KG1 (cell line): ENCODE measurements around the gene ZNF496.
"Not testable (repeated sequence)": the region's sequence is repeated elsewhere in the genome, so short reads cannot be mapped to it uniquely, and the experiment has no call there.

Source experiments
- DNase-seq: peaks from one replicate; lab custom pipeline; 2025; lab: John Stamatoyannopoulos, UW

ZNF496 gene

DNA sequence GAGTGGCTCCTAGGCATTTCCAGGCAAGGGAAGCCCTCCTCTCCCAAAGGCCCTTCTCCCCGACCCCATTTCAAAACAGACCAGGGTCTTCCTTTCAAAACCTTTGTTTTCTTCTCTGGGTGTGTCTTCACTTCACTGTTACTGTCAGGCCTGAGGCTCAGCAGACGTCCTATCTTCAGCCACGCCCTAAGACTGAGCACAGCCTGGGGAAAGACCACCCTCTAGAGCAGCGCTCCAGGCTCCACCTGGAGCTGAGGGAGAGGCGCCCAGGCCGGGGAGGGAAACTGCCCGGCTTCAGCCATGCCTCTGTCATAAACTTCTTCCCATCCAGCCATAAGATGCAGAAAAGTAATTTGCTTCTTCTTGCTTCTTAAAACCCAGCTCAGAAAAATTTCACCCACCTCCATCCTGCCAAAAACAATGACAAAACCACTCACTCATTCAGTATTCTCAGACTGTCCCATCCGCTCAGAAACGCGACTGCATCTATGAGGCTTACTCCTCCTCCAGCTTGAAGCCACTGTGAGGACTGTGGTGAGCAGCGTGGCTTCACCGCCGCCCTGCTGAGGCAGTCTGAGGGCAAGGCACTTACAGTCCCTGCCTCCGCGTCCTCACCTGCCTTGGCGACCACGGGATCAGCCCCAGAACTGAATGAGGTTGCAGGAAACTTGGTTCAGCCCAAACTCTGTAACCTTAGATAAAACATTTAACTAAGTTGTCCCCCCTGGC lies 39.7 kb downstream of the ZNF496 start:
- DNase-seq = no peak

DNA sequence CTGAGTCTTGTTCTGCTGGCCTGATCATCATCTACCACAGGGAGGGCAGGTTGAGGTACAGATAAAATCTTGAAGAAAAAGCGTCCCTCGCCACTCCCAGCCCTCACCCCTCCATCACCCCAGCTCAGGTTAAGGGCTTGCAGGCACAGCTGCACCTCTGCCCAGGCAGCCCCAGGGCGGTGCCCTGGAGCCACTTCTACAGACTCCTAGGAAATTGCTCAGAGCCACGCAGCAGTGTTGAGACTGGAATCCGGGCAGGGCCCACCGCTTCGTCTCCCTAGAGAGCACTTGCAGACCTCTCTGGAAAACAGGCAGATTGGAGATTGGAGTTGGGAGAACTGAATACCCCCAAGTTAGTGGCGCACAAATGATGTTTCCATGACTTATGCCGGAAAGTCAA lies 40.5 kb downstream of the ZNF496 start:
- no peak for DNase-seq

DNA sequence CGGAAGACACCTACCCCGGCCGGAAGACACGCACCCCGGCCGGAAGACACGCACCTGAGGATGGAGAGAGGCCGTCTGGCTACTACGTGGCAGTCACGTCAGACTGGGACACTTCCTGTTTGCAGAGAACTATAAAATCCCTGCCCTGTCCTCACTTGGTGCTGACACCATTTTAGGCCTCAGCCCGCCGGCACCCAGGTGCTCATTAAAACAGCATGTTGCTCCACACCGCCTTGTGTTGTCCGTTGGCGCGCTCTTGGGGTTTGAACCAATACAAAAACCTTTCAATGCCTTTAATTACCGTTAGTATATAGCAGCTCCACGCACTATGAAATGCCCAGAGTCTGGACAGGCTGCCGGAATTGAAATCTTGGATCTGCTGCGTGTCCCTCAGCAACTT lies 41.1 kb downstream of the ZNF496 start:
- no peak for DNase-seq

DNA sequence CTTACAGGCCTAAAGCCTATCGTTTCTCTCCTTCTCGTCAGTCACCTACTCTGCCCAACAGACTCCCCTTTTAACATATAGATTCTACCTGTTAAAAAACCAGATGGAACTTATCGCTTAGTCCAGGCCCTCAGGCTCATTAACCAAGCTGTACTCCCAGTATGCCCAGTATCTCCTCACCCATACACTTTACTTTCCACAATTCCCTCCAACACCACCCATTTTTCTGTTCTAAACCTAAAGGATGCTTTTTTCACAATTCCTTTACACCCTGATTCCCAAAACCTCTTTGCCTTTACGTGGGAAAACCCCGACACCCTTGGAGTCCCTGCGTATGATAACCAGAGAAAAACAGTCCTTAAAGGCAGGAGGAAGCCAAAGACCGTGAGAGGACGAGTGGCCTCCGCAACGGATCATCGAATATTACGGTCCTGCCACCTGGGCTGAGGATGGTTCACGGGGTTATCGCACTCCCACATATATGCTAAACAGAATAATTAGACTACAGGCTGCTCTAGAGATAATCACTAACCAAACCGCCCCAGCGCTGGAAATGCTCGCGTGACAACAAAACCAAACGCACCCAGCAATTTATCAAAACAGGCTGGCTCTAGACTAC lies 42.3 kb downstream of the ZNF496 start:
- not testable (repeated sequence) for DNase-seq

DNA sequence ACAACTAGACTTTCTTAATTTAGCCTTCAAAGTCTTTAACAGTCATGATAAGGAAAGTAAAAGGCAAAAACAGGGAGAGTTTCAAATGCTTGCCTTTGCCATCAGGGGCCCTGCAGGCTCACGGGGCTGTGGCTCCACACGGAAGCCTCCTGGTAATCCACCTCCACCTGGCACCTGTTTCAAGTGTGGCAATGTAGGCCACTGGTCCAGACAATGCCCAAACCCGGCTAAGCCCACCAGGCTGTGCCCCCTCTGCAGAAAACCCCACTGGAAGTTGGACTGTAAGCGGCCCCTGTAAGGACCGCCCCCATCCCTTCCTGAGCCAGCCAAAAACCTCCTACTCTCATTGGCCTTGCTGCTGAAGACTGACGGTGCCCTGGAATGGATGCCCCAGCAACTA lies 43.3 kb downstream of the ZNF496 start:
- DNase-seq = no peak

DNA sequence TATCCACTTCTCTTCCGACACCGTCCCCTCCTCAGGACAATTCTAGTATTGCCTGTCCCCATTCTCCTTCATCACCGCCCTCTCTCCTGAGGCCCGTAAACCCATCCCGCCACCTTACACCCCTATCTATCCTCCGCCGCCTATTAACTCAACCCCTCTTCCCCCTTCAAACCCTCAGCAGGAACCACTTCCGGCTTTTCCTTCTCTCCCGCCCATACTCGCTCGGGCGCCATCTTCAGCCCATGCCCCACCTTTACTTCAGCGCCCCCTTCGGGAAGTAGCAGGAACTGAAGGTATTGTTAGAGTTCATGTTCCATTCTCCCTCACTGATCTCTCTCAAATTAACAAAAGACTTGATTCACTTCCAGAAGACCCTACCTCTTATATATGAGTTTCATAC lies 44.2 kb downstream of the ZNF496 start:
- DNase-seq = no peak

DNA sequence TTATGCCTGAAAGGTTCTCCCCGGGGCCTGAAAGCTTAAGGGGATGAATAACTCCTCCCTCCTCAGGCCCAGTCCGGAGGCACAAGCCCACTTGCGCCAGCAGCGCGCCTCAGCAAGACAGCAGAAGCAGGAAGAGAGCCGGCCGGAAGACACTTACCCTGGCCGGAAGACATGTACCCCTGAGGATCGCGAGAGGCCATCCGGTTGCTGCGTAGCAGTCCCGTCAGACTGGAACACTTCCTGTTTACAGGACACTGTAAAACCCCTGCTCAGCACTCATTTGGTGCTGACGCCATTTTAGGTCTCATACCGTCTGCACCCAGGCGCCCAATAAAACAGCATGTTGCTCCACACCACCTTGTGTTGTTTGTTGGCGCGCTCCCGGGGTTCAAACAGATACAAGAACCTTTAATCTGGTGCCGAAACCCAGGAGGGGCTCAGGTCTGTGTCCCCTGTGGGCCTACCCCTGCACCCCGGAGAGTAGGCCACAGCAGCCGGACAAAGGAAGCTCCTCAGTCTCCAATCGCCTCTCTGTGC lies 45.5 kb downstream of the ZNF496 start:
- DNase-seq = no peak

DNA sequence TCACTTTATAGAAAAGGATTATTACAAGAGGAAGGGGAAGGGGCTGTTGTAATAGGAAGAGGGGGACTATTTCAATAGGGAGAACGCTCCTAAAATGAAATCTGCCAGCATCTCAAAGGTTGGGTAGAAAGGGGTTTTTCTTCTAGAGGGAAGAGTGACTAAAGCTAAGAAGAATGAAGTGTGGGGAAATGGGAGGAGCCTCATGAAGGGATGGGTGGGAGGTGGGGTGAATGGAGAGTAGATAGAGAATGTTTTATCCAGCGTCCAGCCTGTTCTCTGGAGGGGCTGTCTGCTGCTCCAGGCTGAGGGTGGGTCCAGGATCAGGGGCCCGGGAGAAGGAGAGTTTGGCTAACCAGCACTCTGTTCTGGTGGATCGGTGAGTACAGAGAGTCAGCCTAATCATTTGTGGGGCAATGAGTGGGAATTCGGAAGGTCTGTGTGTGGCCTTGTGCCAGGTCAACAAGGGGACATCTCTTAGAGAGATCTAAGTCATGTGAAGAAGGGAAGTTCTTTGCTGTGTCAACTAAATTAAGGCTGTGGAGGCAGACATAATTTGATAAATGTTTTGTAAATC lies 50.6 kb downstream of the ZNF496 start:
- no peak for DNase-seq

DNA sequence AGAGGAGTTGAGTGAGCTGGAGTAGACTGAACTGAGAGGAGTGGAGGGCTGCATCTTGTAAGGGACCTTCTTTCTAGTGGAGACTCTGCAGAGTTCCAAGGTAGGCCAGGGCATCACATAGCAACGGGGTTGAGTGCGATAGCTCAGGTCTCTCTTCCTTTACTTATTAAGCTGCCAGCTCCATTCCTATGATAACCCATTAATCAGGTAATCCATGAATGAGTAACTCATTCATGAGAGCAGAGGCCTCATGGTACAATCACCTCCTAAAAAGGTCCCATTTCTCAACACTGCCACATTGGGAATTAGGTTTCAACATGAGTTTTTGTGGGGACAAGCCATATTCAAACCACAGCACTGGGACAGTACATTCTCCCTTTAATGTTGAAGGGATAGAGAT lies 54.5 kb downstream of the ZNF496 start:
- DNase-seq = no peak

DNA sequence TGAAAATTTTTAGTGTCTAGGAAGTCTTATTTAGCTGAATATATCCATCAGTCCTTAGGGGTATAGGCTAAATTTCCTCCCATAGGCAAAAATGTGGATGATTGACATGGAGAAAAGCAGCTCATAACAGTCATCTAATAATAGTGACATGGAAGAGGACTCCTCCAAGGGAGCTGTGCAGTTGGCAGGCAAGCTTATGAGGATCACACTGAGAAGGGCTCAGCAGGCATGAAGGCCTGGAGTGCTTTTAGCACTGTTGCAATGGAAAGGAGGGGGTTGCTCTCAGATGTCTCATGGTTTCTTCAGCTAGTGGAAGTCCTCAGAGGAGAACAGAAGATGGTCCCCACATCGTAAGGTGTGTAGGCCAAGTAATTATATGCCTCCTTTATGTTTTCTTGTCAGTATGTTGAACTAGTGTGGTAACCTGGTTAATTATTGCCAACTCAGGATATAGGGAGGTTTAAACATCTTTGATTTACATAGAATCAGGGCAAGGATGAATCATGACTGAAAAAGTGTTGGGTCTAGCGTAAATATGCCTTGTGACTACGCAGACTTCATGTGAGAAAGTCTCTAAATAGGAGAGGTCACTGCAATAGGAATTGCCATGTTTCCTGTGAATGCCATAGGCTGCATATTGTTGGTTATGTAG lies 56.9 kb downstream of the ZNF496 start:
- DNase-seq = no peak

DNA sequence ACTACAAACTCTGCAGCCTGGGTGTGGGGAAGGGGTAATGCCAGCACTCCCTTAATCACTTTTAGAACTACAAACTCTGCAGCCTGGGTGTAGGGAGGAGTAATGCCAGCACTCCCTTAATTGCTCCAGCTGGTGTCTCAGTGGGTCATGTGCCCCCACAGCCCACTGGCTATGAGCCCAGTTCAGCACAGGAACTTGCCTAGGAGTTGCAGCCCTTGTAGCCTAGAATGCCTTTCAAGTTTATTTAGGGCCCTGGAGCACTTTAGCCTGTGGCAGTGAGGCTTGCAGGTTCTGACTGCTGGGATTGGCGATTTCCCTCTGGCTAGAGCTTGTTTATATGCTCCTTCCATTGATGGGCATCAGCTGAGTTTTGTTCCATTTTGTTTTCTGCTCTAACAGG lies 58.7 kb downstream of the ZNF496 start:
- no peak for DNase-seq

DNA sequence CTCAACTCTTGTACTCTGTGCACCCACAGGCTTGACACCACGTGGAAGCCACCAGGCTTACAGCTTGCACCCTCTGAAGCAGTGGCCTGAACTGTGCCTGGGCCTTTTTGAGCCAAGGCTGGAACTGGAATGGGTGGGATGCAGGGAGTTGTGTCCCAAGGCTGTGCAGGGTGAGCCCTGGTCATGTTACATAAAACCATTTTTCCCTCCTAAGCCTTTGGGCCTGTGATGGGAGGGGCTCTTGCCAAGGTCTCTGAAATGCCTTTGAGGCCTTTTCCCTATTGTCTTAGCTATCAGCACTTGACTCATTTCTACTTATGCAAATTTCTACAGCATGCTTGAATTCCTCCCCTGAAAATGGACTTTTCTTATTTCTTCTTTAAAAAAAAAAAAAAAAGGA lies 61.7 kb downstream of the ZNF496 start:
- no peak for DNase-seq

DNA sequence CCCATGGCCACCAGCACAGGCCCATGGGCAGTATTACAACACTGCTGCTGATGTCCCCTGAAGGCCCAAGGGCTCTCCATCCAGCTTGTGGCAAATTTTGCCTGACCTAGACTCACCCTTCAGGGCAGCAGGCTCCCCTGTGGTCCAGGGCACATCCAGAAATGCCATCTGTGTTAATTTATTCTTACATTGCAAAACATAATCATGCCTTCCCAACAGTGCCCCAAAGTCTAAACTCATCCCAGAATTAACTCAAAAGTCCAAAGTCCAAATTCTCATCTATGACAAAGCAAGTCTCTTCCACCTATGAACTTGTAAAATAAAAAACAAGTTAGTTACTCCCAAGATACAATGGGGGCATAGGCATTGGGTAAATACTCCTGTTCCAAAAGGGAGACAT lies 62.5 kb downstream of the ZNF496 start:
- no peak for DNase-seq

DNA sequence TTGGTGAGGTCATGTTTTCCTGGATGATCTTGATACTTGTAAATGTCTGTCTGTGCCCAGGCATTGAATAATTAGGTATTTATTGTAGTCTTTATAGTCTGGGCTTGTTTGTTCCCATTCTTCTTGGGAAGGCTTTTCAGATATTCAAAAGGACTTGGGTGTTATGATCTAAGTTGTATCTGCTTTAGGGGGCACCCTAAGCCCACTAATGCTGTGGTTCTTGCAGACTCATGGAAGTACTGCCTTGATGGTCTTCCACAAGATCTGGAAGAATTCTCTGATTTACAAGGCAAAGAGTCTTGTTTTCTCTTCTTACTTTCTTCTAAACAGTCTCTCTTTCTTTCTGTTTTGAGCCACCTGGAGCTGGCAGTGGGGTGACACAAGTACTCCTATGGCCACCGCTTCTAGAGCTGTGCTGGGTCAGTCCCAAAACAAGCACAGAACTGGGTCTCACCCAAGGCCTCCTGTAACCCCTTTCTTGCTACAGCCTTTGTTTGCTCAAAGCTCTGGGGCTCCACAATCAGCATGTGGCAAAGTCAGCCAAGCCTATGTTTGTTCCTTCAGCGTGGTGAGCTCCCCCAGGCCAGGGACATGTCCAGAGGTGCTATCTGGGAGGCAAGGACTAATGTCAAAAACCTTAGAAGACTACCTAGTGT lies 63.1 kb downstream of the ZNF496 start:
- no peak for DNase-seq

DNA sequence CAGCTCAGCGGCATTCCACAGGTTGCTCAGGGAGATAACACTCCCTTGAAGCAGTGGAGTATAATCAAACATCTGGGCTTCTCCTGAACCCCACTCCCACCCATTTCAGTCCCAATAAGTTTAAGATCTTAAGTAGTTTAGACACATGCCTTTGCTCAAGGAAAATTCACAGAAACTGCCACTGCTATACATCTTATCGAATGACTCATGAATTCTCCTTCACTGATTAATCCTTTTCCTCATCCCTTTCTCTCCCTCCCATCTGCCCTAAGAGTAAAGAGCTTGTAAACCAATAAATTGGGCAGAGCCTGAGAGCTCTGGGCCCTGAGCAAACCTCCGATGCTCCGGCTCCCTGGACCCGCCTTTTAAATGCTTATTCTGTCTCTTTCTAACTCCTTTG lies 65.6 kb downstream of the ZNF496 start:
- DNase-seq = no peak

DNA sequence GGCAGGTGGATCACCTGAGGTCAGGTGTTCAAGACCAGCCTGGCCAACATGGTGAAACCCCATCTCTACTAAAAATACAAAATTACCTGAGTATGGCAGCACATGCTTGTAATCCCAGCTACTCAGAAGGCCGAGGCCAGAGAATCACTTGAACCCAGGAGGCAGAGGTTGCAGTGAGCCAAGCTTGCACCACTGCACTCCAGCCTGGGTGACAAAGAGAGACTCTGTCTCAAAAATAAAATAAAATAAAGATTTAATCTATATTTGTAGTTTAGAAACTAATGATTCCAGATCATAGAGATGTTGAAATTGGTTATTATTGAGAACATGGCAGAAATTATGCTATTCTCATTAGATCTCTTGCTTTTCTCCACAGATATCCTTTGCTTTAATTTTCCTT lies 75.9 kb downstream of the ZNF496 start, which contains the start of gene VN1R5:
TSS of gene VN1R5 (plus strand) at position 301 of the 400 bp plus-strand sequence.
- DNase-seq = not testable (repeated sequence)

DNA sequence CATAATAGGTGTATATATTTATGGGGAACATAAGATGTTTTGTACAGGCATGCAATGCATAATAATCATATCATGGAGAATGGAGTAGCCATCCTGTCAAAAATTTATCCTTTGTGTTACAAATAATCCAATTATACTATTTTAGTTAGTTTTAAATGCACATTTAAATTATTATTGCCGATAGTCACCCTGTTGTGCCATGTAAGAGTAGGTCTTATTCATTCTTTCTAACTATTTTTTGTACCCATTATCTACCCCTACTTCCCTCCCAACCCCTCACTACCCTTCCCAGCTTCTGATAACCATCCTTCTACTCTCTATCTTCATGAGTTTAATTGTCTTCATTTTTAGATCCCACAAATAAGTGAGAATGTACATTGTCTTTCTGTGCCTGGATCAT lies 84.1 kb downstream of the ZNF496 start:
- no peak for DNase-seq
